GM18907 (cell line): ENCODE results near the gene PLCG1.
"Not testable (repeated sequence)": the region's sequence is repeated elsewhere in the genome, so short reads cannot be mapped to it uniquely, and the experiment has no call there.

Experiments
- ATAC-seq: cut with Tn5 transposase; IDR thresholded peaks from one replicate; pipeline ENCODE4 v1.9.1; 2021; ENCODE audit warnings: mild to moderate bottlenecking, moderate library complexity; ENCODE audit not compliant: unreplicated experiment

Gene PLCG1

DNA sequence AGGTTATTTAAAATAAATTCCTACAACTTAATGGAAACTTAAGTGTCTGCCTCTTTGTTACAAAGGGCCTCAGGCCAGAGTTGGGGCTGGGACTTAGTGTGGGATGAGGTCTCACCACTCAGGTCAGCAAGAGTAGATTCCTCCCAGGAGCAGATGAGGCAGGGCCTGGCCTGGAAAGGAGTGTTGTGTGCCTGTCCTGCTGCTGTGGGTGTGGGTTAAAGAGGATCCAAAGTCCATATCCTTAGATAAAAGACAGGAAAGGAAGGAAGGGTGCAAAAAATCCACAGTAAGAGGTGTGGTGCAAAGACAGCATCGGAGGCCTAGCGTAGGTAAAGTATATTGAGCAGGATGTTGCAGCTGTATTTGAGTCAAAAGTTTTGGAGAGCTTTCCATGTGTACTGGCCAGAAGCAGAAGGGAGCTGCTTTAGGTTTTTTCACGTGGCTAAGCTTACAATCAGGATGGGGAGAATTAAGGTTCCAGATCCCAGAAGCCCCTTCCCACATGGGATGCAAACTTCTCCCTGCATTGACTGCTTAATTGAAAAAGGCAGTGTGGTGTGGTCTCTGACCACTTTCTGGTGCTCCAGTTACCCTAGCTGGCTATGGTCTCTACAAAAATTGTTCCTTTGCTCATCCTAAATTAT, 12.8 kb upstream of the PLCG1 start:
- no peak for ATAC-seq

DNA sequence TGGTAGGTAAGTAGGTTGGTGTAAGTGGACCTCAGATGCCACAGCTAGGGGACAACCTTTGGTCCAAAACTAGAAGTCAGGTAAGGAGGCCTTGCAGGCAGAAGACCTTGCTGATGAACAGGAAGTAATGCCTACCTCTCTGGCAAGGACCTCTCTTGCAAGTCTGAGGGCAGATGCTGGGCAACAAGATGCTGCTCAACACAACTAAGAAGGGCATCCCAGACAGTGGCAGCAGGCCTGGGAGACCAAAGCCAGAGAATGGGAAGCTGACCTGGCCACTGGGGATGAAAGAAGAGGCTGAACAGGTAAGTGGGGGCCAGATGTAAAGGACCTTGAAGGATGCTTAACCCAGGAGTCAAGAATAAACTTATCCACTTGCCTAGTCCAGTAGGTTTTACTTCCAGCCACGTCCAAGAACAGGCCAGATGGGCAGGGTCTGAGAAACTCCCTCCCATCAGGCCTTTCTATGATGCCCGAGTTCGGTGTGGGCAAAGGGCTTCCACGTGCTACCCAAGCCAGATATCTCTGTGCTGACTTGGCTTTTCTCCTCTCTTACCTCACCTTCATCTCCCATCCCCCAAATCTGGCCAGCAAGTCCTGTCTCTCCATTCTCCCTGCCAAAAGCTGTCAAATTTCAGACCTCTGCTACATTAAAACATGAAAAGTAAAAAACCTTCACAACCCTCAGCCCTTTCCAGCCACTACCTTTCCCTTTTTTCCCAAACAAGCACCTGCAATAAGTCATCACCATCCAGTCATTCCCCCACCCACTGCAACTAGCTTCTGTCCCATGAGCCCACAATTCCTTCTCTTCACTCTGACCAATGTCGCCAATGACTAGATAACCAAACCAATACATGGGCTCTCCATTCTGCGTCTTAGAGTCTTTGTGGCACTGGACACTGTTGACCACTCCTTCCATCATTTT, 11.5 kb upstream of the PLCG1 start:
- no peak for ATAC-seq

- ATAC-seq = no peak
Measured at GRCh38 chr20:41126719-41127118, 10.6 kb upstream of the PLCG1 start.

DNA sequence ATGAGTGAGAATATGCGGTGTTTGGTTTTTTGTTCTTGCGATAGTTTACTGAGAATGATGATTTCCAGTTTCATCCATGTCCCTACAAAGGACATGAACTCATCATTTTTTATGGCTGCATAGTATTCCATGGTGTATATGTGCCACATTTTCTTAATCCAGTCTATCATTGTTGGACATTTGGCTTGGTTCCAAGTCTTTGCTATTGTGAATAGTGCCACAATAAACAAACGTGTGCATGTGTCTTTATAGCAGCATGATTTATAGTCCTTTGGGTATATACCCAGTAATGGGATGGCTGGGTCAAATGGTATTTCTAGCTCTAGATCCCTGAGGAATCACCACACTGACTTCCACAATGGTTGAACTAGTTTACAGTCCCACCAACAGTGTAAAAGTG, 9.0 kb upstream of the PLCG1 start:
- ATAC-seq = not testable (repeated sequence)

DNA sequence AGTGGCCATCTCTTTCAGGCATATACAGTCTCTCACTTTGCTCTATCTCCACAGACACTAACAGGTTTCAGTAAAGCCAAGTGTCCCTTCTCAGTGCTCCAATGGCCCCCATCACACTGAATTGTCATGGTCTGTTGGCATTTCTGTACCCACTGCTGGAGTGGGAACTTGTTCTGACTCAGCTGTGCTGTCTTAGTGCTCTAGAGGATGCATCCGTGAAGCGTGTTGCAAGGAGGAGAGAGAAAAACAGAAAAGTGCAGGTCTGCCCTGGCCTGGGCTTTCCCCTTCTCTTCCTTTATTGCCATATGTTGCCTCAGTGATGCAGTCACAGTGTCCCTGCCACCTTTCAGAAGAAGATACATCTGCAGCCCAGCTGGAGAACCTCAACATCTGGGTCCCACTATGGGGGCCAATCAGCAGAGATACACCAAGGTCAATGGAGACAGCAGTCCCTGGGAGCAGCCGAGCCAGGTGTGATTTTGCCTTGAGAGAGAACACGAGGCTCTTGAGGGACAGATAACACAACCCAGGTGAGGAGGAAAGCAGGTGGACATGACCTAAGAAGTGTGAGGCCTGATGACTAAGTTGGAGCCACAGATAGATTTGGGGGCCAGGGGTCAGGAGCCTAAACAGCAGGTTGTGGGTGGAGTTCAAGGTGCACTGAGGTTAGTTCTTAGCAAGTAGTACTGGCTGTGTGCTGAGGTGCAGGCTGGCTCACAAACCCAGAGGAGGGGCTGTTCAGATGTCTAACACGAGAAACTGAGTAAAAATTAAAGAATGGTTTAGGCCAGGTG, 5.6 kb upstream of the PLCG1 start:
- ATAC-seq = no peak

- ATAC-seq = not testable (repeated sequence)
Measured at GRCh38 chr20:41132388-41132775, 5.0 kb upstream of the PLCG1 start.

DNA sequence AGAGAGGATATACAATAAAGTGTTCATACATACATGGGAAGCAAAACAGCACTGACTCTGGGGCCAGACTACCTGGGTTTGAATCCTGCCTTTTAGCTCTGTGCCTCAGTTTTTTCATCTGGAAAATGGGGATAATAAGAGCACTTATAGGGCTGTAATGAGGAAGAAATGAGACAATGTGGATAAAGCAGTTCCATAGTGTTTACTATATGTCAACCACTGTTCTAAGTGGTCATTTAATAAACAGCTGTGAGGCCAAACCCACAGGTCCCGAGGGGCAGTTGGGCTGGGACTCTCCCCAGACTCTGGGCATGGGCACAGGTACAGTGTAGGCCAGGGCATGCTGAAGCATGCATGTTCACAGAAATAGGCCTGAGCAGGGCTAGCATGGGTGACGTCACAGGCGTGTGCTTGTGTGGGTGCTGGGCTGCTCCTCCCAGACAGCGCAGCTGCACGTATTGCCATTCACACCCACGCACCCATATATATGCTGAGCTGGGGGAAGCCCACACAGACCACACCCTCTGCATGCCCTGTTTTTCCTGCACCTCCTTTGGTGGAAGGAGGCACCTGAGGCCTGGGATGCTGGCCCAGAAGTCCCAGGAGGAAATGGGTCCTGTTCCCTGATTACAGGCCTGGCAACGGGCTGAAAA, 3.5 kb upstream of the PLCG1 start:
- ATAC-seq = peak; percentile 58

DNA sequence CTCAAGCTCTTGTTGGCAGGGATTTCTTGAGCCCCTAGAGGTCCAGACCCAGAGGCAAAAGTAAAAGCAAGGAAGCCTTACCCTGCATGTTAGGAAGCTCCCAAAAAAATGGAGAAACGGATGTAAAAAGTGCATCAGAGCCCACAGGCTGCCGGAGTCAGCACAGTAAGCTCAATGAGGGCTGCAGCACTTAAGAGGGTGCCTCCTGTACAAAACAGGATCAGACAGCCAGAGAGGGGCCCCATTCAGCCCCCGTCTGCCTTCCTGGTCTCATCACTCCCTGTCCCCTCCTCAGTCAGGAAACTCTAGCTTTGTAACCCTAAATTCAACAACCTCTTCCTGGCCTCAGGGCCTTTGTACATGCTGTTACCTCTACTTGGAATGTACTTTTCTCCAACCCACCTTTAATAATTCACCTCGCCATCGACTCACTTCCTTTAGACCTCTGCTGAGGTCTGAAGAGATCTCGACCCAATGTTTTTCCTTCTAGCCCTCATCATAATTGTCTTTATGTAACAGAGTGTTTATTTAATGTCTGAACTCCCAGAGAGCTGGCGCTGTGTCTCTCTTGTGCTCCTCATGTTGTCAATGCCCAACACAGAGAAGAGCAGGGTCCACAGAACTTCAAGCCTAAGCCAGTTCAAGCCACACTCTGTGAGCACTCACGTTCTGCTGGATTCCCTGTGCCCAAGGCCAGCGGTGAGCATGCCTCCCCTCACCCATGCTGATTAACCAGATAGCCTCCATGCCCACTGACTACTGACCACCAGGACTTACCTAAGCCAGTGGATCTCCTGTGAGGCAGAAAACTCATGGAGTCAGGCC, 2.8 kb upstream of the PLCG1 start:
- ATAC-seq = no peak

DNA sequence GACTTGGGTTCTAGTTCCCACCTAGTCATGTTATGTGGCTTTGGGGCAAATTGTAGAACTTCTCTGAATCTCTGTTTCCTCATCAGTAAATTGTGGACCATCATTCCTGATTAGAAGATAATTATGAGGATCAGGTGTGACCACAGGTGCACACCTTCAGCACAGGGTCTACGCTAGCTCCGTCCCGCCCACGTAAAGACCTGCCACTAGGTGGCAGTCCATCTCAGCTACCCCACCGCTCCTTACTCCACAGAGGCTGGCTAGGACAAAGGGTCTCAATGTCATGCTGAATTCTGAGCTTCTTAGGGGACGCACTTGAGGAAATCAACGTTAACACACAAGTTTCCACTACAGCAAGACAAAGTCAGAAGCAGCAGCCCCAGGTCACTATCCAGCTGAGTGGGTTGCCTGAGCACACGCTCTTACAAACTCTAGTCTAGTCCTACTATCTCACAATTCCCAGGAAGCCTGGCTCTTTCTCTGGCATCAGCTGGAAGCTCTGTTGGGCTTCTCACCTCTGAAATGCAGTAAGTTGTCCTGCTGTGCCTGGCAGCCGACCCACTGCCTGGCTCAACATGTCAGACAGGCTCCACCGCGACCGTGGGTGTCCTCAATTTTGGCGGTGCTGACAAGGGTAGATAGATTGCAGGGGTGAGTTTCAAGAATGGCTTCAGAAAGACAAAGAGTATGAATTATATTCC, 2.0 kb upstream of the PLCG1 start:
- ATAC-seq = no peak

DNA sequence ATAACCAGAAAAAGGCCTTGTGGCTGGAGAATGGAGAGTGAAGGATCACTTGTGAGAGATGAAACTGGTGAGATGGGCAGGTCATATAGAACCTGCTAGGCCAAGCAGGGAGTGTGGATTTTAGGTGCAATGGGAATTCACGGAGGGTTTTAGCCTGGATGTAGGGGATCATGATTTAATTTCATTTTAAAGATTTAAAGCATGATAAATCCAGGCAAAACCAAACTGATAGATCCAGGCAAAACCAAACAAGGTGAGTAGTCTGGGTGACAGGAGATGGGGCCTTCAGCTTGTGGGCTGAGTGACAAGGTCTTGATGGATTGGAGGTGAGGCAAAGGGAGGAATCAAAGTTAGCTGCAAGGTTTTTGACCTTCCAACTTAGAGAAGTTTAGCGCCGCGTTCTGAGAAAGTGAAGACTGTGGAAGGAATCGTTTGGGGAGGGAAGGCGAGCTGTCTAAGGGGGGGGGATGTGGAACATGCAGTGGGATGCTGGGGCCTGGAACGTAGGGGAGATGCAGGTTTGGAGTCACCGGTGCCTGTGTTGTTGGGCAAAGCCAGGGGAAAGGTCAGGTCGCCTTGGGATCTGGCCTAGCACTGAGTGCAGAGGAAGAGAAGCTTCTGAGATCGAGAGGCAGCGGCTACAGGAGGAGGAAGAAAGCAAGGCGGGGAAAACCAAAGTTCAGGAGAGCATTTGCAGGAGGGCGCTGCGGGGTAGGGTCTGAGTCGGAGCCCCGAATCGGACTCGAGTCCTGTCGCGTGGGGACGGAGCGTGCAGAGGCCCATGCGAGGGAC, 1.3 kb upstream of the PLCG1 start:
- ATAC-seq = no peak

GRCh38 chr20:41137614-41138474, 501 bp downstream of the PLCG1 start:
- ATAC-seq = peak; percentile 24

- no peak for ATAC-seq
Measured at GRCh38 chr20:41138475-41139226, 1.3 kb downstream of the PLCG1 start.

- no peak for ATAC-seq
Measured at GRCh38 chr20:41139227-41140093, 2.1 kb downstream of the PLCG1 start.

DNA sequence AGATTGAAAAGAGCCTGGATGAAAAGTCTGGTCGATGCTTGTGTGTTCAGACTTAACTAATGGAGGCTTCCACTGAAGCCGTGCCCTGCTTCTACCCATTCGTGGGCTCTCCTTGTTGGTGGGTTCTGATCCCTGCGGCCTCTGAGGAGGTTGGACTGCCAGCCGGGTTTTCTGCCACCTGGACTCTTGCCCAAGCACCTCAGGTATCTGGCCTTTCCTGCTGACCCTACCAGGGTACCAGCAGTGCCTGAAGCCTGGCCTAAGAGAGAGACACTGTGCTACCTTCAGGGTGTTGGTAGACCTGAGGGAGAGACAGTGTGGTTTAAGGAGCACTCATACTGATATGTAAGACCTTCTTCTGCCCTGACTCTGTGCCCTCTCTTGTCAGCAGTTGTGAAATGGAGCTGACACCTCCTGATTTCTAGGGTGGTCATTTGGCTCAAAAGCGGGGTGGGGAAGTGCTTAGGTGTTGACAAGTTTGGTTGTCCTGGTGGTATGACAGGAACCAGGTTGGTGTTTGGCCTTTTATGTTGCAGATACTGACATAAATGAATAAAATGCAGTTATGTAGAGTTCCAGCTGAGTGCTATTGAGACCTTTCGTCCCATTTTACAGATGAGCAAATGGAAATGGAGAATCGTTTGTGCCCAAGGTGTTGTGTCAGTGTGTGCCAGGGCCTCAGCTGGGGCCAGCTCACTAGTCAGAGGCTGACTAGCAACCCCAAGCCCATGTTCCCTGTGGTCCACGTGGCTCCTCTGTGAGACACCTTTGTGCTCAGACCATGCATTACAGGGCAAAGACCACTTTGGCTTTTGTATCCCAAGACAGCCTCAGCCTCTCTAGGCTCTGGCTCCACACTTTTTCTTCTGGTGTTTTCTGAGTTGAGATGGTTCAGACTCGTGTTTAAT, 3.1 kb downstream of the PLCG1 start:
- no peak for ATAC-seq

DNA sequence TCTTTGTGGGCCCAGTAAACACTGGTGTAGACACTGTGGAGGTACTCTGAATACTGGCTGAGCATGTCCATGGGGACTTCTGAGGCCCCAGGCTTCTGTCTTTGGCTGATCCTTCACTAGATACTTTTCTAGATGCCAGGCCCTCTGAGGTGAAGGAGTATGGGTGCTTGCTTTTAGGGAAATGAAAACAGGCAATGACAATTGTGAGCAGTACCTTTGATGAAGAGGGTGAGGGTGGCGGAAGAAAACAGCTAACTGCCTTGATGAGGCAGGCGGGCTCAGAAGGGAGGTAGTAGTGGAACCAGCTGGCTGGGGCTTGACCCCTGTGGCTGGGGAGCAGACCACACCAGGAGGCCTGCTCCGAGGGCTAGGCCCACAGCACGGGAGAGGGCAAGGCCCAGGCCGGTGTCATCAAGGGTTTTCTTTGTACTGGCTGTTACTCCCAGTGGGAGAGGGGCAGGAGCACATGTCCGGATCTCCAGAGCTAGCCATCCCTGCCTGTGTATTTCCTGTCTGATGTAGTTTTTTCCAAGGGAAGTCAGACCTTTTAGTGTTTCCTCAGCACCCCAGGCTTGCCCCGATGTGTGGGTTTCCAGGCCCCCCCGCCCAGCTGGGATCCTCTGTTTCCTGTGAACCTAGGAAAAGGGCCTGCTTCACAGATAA, 3.9 kb downstream of the PLCG1 start:
- no peak for ATAC-seq
